GM18507 (cell line): ENCODE results near the gene CHID1.

Experiments used
- DNase-seq: peaks from one replicate; pipeline ENCODE4 v3.0.0; 2011; ENCODE audit warnings: low read depth; ENCODE audit not compliant: insufficient read length; ENCODE audit errors: extremely low spot score
- FAIRE-seq: peaks from 2 replicates; lab custom pipeline; 2011; peaks lifted over from hg19 to GRCh38; lab: Jason Lieb, UNC

Gene CHID1

DNA sequence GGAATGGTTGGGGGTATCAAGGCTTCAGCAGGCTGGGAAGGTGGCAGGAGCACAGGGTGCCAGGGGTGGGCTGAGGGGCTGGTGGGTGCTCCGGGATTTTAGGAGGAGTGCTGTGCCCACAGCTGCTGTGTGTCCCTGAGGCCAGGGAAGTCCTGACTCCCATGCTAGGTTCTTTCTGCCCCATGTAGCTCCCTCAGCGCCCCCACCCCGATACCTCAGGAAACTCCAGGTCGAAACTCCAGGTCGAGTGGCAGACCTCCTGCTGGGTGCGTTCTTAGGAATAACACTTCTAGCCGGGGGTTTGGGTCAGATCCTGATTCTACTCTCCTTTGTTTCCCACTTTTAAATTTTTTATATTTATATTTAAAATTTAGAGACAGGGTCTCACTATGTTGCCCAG, 23.3 kb upstream of the CHID1 start:
- DNase-seq (no peak), FAIRE-seq (no peak)

DNA sequence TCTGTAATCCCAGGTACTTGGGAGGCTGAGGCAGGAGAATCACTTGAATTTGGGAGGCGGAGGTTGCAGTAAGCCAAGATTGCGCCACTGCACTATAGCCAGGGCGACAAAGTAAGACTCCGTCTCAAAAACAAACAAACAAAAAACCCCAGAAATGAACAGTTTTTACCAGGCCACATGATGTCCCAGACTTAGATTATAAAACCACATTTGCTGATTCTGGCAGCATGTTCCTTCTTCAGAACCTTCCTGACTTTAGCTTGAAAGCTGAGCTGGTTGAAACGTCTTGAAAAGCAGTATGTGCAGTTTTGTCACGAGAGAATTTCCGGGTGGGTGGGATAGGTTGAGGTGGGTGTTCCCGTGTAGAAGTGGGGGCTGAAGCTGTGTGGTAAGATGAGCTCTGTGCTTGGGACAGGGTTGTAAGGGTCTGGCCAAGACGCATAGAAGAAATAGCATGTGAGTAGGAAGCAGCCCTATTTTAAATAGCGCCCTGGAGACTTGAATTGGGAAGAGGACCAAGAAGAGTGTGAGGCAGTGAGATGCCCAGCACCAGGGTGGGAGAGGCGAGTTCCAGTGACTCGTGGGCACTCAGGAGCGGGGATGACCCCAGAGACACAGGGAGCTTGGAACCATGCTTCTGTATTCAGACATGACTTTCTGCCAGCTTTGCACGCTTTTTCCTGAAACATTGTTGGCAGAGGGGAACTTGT, 22.7 kb upstream of the CHID1 start:
- DNase-seq (no peak), FAIRE-seq (no peak)

DNA sequence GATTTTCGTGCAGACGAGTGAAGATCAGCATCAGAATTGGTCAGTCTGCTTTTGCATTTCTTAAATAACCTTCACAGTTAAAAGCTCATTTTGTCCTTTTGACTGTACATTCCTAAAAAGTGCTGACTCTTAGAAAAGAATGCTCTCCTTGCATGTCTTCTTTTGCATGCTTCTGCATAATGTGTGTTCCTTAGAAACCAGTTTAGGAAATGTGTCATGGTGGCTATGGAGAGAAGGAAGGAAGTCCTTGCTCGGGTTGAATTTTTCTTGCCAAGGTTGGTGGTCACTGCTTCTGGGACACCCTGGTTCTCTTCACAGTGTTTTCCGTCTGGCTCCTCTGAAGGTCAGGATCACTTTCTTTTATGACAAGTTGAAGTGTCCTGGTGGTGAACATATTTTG, 21.8 kb upstream of the CHID1 start:
- no peak for DNase-seq
- no peak for FAIRE-seq

DNA sequence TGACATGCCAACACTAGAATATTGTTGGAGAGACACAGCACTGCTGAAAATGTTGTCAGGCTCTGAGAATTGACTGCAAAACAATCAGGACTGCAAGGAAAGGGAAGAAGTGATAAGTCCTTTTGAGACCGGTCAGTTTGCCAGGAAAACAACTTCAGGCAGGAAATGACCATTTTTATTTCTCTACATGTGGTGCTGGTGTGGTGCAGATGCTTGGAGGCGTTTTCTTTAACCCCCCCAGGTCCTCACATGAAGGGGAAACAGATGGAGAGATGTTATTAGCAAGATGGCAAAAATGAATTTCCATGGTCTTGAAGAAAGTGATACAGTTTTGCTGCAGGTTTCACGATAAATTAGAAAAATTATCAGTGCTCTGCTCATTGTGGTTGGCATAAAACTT, 20.8 kb upstream of the CHID1 start:
- DNase-seq (no peak), FAIRE-seq (no peak)

DNA sequence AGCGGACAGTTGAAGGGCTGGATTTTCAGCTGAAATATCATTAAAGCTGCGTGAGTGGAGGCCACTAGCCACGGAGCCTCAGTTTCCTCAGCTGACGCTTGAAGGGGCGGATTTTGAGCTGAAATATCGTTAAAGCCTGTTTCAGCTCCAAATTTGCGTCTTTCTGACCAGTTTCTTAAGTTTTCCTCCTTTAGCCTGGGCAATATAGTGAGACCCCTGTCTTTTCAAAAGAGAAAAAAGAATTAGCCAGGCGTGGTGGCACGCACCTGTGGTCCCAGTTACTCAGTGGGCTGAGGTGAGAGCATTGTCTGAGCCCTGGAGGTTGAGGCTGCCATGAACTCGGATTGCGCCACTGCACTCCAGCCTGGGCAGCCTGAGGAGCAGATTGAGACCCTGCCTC, 18.8 kb upstream of the CHID1 start:
- FAIRE-seq (no peak), DNase-seq (no peak)

DNA sequence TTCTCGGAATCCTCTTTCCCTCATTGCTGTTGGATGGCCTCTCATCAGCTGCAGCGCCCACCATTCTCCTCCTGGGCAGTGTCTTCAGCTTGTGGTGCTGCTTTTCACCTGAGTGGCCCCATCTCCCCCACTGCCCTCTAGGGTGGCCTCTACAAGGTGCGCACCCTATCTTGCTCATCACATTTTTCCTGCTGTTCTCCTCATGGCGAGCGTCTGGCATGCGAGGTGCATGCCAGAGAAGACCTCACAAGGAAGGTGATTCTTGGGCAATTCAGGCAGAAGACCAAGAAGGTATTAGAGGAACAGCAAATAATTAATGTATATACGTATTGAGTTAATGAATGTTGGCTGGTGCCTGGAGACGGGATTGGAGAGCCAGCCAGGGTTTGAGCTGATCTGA, 18.2 kb upstream of the CHID1 start:
- DNase-seq (no peak), FAIRE-seq (no peak)

DNA sequence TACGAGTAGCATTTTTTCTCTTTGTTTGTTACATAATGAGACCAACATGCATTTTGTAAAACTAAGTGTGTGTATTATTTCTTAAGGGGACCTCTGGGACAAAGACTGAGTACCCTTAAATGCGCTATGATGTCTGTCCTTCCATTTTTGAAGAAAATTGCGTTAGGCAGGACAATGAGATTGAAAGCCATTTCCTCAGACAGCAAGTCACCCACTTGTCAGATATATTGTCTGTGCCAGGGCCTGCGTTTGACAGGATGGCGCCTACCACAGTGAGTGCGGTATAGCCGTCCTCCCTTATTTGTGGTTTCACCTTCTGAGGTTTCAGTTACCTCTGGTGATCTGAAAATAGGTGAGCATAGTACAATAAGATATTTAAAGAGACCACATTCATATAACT, 17.3 kb upstream of the CHID1 start:
- DNase-seq (no peak), FAIRE-seq (no peak)

DNA sequence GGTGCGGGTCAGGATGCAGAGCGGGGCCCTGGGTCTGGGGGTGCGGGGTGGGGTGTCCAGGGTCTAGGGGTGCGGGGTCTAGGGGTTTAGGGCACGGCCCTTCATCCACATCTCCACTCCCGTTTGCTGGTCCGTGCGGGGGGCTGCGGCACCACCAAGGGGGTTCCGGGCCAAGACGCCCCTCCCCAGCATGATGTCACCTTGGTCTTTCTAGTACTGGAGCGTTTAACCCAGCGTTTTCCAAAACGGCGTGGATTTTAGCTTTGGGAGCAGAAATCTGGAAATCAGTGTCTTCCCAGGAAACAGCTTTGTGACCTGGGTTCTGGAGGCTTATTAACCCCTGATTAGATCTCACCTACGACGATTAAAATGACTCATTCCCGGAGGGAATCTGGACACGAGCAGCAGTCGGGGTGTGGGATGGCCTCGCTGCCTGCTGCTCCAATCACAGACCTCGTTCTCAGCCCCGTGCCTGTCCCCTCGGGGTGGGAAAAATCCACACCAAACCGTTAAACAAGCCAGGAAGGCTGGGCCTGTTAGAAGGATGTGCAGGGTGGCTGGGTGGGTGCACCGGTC, 15.8 kb upstream of the CHID1 start:
- FAIRE-seq, result no peak
- no peak for DNase-seq

DNA sequence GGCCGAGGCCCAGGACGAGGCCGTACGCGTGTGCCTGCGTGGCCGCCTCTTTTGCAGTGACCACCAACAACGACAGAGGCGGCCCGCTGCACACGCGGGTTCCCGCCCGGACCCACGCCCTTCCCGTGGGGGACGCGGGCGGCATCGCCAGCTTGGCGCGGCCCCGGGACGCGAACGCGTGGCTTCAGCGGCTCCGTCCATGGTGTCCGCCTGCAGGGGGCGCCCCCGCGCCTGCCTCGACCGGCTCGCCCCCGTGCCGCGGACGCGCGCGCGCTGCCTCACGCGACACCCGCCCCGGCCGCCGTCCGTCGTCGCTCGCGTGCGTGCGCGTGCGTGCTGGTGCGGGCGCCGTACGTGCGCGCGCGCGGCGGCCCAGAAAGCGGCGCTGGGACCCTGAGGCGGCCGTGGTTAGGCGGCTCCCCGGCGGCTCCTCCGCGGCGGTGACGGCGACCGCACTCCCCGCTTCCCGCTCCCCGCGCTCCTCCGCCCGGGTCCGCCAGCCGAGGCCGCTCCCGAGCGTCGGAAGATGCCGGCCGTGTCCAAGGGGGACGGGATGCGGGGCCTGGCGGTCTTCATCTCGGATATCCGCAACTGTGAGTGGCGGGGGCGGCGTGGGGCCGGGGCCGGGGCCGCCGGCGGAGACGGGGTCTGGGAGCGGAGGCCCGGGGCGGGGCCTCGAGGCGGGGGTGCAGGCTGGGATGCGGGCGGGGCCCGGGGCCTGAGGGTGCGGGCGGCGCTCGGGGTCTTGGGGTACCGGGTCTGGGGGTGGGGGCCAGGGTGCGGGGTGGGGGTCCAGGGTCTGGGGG, 15.1 kb upstream of the CHID1 start, which contains the start of gene AP2A2:
AP2A2 (plus strand) TSS at position 375 of the 806 bp plus-strand sequence; CDS start at position 527, 152 bp downstream.
- FAIRE-seq, result peak; percentile 93
- DNase-seq, result peak; percentile 95

DNA sequence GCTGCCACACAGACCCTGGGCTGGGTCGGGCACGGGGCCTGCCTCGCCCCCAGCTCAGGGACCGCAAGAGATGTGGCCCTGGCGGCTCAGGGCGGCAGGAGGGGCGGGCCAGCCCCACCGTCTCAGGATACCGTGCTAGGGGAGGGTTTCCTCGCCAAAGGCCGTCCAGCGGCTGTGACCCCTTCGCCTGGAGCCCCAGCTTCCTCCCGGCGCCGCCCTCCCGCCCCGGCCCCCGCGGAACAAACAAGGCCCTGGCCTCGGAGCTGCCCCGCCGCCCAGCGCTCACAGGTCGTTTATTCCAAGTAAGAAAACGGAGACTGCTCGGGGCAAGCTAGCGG, 14.5 kb upstream of the CHID1 start:
- DNase-seq (no peak), FAIRE-seq (no peak)

DNA sequence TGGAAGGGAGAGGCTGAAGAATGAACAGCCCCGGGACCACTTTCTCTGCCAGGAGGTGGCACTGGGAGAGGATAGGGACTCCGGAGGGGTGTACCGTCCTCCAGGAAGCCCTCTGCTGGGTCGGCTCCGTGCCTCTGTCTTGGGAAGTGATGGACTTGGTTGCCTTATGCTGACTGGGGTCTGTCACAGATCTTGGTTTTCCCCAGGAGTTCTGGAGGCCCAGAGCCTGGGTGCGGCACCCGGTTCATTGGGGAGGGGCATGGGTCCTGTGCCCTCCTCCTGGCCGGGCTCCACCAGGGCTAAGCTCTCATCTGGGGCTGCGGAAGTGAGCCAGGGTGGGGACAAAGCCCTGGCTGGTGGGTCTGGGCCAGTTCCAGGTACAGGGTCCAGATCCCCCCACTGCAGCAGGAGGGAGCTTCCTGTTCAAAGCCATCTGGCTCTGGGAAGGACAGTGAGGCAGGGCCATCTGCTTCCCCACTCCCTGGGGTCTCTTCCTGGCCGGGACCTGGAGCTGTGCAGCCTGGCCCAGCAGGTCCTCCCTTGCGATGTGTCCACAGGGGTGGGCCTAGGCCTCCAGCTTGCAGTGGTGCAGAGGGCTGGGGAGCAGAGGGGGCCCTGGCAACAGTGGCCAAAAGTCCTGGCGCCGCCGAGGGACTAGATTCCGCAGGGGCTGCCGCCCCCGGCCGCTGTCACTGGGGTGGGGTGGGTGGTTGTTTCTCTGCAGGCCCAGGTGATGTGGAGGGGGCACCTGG, 14.0 kb upstream of the CHID1 start:
- DNase-seq, result no peak
- FAIRE-seq, result no peak

DNA sequence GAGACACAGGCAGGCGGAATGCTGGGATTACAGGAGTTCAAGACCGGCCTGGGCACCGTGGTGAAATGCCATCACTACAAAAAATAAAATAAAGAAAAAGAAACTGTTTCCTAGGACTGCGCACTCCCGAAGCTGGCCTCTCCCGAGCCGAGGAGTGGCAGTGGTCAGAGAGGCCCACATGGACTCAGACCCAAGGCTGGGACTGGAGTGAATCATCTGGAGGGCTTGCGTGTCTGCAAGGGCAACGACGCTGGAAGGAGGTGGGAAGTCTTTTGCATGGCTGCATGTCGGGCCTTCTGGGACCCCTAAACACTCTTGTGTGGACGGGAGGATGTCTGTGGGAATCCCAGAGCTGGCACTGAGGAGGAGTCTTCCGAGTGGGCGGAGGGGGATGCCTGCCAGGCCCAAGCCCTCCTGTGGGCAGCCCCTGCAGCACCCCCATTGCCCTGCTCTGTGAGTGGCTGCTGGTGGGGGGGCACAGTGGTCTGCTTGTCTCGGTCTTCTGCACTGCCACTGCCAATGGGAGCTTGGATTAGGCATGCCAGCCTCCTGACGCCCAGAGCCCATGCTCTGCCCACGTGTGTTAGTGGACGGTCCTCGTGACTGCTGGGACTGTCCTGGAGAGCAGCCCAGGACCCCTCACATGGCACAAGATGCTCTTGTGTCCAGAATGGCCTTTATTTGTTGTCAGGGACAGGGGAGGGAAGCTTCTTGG, 13.2 kb upstream of the CHID1 start:
- FAIRE-seq, result no peak
- DNase-seq, result no peak

DNA sequence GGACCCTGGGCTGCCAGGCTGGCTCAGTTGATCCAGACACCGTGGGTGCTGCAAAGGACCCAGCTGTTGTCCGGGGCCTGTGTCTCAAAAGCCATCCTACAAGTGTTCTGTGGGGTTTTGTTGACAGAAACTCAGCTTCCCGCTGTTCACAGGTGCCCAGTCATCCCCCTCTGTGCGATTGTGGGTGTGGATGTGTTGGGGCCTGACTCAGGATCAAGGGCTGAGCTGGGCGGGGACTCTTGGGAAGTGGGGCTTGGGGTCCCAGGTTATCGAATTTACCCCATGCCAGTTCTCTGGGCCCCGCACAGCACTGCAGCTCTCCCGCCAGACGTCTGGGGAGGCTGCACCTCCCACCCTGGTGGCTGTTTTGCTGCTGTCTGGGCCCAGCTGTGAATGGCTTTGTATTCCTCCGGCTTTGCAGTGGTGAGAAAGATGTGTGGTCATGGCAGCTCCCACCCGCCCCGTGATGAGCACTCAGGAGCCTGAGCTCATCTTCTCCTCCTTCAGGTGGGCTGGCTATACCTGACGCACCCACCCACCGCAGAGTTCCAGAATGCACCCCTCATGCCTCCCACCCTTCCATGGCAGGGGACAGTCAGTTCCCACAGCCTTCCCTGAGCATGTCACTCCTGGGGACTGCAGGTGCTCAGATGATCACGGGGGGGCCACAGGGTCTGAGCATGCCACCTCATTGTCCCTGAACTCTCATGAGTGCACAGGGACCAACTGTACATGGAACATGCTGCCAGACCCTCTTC, 11.5 kb upstream of the CHID1 start:
- DNase-seq (no peak), FAIRE-seq (no peak)

DNA sequence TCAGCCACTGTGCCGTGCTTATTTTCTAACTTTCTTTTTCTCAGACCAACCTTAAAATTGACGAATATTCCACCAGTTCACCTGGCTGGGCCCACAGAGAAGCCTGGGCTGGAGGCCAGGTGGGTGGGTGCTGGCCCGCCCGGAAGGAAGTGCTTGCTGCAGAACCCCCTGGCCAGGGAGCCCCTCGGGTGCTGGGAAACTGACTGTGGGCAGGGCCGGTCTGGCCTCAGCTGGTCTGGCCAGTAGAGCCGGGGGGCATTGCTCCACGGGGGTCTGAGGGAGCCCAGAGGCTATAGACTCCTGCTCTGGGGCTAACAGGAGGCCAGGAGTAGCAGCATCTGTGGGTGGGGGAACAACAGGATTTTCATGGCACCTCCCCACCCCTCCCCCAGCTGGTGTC, 6.8 kb upstream of the CHID1 start:
- DNase-seq, result no peak
- no peak for FAIRE-seq

DNA sequence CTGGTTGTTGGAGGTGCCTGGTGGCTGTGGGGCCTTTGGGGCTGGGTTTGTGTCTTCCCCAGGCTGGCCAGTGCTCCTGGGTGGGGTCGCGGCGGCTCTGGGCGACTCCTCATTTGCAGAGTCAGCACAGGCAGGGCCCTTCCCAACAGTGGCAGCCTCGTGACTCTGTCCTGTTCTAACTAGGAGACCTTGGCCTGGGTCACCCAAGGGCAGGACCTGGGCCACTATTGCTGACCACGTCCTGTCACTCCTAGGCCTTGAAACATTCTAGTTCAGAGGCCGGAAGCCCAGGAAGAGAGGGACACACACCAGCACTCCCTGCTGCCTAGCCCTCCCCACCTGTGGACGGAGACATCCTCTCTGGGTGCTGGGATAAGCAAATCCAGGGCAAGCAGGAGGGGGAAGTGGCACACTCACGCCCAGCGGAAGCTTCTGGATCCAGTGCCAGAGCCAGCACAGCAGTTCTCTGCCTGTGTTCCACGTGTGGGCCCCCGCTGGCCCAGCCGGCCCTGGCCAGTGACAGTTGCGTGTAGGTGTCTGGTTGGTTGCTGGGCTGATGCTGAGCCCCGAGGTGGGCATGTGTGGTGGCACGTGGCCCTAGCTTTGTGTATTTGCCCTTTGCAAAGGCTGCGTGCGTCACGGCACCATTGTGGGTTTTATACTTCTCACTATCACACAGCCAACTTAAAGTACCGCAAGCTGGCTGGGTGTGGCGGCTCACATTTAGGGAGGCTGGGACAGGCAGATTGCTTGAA, 4.3 kb upstream of the CHID1 start:
- FAIRE-seq, result no peak
- no peak for DNase-seq

DNA sequence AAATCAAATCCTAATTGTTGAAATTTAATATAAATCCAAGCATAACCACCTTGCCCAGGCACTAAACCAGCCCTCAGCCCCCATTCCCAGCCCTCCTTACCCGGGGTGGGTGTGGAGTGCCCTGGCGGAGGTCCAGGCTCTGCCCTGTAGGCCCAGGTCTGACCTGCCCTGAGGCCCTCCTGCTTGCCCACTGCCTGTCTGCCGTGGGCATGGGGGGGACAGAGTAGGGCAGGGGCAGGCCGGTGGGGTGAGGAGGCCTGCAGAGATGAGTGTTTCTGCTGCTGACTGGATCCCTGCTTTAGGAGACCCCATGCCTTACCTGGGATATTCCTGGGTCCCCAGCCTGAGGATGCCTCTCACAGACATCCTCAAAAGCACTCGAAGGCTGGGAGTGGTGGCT, 3.6 kb upstream of the CHID1 start:
- DNase-seq (no peak), FAIRE-seq (no peak)

DNA sequence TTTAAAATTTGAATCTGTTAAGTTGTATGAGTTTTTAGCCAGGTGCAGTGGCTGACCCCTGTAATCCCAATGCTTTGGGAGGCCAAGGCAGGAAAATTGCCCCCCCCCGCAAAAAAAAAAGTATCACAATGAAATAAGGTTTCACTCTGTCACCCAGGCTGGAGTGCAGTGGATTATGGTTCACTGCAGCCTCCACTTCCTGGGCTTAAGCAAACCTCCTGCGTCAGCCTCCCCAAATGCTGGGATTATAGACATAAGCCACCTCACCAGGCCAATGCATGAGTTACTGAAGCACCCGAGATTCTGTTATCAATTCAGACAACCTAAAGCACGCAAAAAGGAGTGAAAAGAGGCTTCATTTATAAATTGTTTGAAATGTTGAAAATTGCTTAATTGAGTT, 2.4 kb upstream of the CHID1 start:
- FAIRE-seq (no peak), DNase-seq (no peak)

DNA sequence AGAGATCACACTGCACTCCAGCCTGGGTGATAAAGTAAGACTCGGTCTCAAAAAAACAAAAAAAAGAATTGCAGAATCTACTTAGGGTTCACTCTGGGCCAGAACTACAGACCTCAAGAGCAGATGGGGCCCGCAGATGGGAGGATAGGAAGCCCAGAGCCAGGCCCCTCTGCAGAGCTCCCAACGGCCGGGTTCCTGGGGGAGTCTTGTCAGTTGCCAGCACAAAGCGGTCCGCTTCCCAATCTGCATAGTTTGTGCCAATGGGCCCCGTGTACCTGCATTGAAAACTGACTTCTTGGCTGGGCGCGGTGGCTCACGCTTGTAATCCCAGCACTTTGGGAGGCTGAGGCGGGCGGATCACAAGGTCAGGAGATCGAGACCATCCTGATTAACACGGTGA, 1.7 kb upstream of the CHID1 start:
- DNase-seq (no peak), FAIRE-seq (no peak)
